Brain microvascular endothelial cell (primary cell): Measurements from ENCODE around the gene PDE4C.

ENCODE experiments used
- DNase-seq: peaks from one replicate; pipeline ENCODE4 v3.0.0-alpha.2; 2020
- H3K27ac ChIP-seq: fragments of 250-450 bp; sonication (Bioruptor Pico); 2 replicates; pipeline ENCODE4 v1.5.1; 2020; ENCODE audit warnings: mild to moderate bottlenecking, moderate library complexity
- H3K27me3 ChIP-seq: fragments of 250-450 bp; sonication (Bioruptor Pico); replicated peaks from 2 replicates; pipeline ENCODE4 v1.5.1; 2020; ENCODE audit warnings: mild to moderate bottlenecking
- H3K36me3 ChIP-seq: fragments of 250-450 bp; sonication (Bioruptor Pico); replicated peaks from 2 replicates; pipeline ENCODE4 v1.5.1; 2020; ENCODE audit warnings: mild to moderate bottlenecking
- H3K4me3 ChIP-seq: 2 replicates; pipeline ENCODE4 v1.5.1; 2011; ENCODE audit warnings: low read depth, mild to moderate bottlenecking, control low read depth, low read length, moderate library complexity
- CTCF ChIP-seq: IDR thresholded peaks from 2 replicates; pipeline ENCODE4 v1.5.1; 2011; ENCODE audit warnings: low read depth, mild to moderate bottlenecking, moderate library complexity, low read length, control low read depth, inconsistent platforms; ENCODE audit errors: missing control alignments
- in situ Hi-C: cut with HindIII; loops from 2 replicates; pipeline ENCODE4 v1.10.0; 2017; ENCODE audit warnings: low sequenced_read_pairs, low pct_ligation_motif_present

Gene PDE4C

DNA sequence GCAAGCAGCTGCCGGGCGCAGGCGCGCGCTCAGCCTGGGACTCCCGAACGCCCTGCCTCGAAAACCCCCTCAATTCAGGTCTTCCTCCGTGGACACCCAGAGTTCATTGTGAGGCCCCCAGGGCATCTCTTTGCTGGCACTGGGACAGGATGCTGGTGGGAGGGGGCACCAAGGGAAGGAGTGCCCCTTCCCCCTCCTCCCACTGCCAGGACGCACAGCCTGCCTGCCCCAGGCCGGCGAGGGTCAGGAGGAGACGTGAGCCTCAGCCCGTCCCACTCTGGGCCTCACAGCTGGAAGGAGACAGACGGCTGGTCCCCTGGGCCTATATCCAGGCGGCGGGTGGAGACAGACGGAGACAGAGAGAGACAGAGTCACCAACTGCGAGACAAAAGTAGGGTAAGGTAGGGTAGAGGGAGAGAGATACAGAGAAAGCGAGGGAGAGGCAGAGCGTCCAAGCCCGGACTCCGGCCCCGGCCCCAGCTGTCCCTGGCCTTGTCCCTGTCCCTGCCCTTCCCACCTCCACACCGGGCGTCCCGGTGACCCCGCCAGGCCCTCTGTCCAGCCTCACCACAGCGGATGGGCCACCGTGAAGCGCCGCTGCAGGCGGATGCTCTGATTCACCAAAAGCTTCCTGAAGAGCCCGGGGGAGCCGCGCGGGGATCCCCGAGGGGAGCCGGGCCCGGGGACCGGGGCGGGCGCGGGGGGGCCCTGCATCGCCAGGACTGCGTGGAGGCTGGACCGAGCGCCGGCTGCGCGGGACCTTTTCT lies at the start of gene PDE4C:
Gene PDE4C, minus strand, starts transcription at position 737 of the 767 bp plus-strand sequence. Its CDS starts 23 bp downstream, at position 714.
- in situ Hi-C loops, result no loop called here
- H3K4me3 ChIP-seq, result no peak within 1 kb of the TSS
- no peak for TF ChIP-seq CTCF
- no peak for DNase-seq
- H3K36me3 ChIP-seq, result no peaks in the 10 kb centered on the region
- H3K27me3 ChIP-seq, result peaks cover under 1% of the 10 kb centered on the region
- H3K27ac ChIP-seq, result no peak within 1 kb of the TSS

DNA sequence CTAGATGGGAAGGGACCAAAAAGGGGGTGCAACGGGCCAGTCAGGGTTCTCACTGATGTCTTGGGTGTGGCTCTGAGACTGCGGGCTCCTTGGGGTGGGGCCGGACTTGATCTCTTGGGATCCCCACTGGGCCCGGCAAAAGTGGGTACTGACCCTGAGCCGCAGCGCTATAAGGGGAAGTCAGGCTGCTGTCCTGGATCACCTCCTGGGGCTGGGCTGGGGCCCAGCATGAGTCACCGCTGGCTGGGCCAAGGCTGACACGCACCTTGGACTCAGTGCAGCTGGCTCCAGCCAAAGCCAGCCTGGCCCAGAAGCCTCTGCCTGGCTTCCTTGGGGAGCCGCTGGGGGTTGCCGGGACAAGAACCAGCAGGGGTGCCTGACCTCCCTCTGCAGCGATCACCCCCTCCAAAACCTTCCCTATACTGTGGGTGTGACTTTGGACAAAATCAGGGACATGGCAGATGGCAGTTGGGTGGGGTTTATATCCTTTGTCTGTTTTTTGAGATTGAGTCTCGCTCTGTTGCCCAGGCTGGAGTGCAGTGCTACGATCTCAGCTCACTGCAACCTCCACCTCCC lies 48.6 kb upstream of the PDE4C start:
- peak; percentile 17 for TF ChIP-seq CTCF
- peak; percentile 76 for DNase-seq
- H3K36me3 ChIP-seq, result peaks cover 12% of the 10 kb centered on the region
- H3K27ac ChIP-seq, result peak overlapping the region; percentile 50
- no peak overlapping the region for H3K4me3 ChIP-seq
- no peaks in the 10 kb centered on the region for H3K27me3 ChIP-seq
- in situ Hi-C loops, result no loop called here

DNA sequence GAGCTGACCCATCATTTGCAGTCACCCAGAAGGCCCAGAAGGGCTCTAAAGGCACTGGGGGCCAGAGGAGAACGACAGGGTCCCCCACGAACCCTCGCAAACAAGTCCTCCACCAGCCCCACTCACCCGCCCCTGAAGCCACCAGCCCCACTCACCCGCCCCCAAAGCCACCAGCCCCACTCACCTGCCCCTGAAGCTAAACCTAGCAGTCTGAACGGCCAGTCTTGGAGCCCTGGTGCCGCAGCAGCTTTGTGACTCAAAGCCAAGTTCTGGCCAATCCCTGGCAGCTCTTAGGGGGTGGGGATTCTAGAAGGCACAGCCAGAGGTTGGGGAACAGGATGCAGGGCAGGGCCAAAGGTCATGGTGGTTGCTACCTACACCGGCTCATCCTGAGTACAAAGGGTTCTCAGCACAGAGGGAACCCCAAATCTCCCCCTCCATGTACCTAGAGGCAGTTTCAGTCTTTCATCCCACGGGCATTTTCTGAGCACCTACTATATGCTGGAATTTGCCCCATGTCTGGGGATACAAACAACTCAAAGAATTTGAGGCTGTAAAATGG lies 48.1 kb upstream of the PDE4C start, which contains the start of gene IQCN:
Gene IQCN, minus strand, starts transcription at position 234 of the 562 bp plus-strand sequence. CDS start 4,974 bp downstream, outside the sequence.
- Histone ChIP-seq H3K27me3 (no peaks in the 10 kb centered on the region), H3K27ac (peak within 1 kb of the TSS; percentile 50), H3K36me3 (peaks cover 12% of the 10 kb centered on the region), H3K4me3 (no peak within 1 kb of the TSS)
- TF ChIP-seq CTCF, result no peak
- DNase-seq, result peak; percentile 29
- in situ Hi-C loops, result no loop called here

DNA sequence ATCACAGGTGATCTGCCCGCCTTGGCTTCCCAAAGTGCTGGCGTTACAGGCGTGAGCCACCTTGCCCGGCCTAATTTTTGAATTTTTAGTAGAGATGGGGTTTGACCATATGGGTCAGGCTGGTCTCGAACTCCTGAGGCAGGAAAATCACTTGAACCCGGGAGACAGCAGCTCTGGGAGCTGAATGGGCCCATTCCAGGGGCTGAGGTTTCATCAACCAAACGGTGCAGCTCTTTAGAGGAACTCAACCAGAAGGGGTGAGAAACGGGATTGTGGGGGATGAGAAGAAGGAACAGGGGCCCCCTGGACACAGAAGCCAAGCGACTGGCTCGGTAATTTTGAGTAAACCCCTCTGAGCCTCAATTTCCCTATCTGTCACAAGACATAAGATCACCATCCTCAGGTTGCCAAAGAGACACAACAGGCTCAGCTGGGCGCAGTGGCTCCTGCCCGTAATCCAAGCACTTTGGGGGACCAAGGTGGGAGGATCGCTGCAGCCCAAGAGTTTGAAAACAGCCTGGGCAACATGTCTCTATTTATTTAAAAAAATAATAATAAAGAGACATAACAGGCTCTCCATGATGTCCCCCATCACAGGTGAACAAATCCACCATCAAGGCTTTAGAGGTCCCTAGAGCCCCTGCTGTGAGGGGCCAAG lies 47.5 kb upstream of the PDE4C start:
- peaks cover 8% of the 10 kb centered on the region for H3K36me3 ChIP-seq
- no peak for TF ChIP-seq CTCF
- DNase-seq, result no peak
- in situ Hi-C loops, result no loop called here
- H3K27me3 ChIP-seq, result no peaks in the 10 kb centered on the region
- no peak overlapping the region for H3K27ac ChIP-seq
- no peak overlapping the region for H3K4me3 ChIP-seq

DNA sequence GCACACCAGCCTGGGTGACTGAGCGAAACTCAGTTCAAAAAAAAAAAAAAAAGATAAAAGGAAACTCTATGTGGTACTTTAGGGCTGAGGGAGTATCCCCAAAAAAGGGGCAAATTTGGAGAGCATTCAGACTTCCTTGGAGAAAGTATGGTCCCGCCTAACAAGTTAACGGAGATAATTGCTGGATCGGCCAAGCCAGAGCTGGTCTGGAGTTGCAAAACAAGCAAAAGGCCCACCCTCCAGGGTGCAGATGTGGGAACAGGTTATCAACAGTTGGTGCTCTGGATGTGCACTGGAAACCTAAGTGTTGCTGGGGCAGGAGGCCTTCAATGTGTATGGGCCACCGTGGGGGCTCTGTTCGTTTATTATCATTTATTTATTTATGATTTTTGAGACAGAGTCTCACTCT lies 45.2 kb upstream of the PDE4C start:
- no peaks in the 10 kb centered on the region for H3K27me3 ChIP-seq
- H3K27ac ChIP-seq, result no peak overlapping the region
- no peak for DNase-seq
- H3K4me3 ChIP-seq, result no peak overlapping the region
- TF ChIP-seq CTCF, result no peak
- peaks cover 2% of the 10 kb centered on the region for H3K36me3 ChIP-seq
- in situ Hi-C loops, result no loop called here
